HG03095 (cell line): ENCODE results near the gene BMPR1A.
"Not testable (repeated sequence)": the region's sequence is repeated elsewhere in the genome, so short reads cannot be mapped to it uniquely, and the experiment has no call there.

Source experiments
- ATAC-seq: cut with Tn5 transposase; IDR thresholded peaks from one replicate; pipeline ENCODE4 v1.9.1; 2021; ENCODE audit warnings: moderate library complexity; ENCODE audit not compliant: unreplicated experiment

Gene BMPR1A

DNA sequence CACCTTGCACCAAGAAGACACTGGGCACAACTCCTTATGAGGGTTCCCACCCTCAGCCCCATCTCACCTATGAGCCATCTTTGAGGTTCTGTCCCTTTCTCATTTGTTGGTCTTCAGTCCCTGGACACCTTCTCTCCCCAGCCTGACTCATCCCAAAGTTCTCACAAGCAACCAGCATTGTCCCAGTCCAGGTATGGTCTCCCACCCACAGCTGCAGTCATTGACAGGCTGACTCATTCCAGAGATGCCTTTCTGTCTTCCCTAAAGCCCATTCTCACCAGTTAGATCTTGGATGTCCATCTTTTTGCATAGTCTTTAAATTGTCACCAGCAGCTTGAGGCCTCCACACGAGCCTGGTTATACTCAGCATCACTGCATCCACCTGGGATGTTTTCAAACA, 26.7 kb upstream of the BMPR1A start:
- no peak for ATAC-seq

GRCh38 chr10:86730227-86730626, 26.2 kb upstream of the BMPR1A start:
- ATAC-seq, result no peak

- ATAC-seq, result no peak
Measured at GRCh38 chr10:86732771-86733170, 23.6 kb upstream of the BMPR1A start.

GRCh38 chr10:86733260-86733671, 23.2 kb upstream of the BMPR1A start:
- ATAC-seq, result no peak

DNA sequence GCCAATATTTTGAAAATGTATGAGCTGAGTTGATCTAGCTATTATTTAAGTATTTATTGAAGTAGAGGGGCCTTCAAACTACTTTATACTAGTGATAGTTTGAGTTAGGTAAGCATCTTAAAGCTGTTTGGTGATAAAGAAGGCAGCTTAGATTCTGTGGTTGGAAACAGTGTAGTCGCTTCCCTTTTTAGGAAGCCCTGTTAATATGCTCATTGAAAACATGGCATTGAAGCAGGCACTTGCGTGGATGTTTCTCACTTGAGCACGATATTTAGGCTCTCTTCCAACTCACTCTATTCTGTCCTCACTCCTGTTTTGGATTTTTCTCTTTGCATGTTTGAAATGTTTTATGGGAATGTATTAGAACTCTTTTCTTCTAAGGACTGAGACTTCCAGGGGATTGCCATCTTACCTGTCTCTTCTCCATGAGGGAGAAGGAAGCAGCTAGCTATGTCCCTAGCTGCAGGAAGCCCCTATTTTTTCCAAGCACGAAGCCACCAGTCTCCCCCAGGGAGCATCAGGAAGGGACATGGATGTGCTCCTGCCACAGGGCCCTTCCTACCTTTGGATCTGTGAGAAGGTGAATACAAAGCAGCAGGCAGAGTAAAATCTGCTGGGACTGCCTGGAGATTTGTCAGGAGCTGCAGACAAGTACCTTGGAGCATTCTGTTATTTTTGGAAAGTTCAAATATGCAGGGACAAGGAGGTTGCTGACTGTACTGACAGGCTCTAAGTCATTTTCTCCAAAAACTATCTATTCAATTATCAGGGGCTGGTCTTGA, 22.0 kb upstream of the BMPR1A start:
- no peak for ATAC-seq

DNA sequence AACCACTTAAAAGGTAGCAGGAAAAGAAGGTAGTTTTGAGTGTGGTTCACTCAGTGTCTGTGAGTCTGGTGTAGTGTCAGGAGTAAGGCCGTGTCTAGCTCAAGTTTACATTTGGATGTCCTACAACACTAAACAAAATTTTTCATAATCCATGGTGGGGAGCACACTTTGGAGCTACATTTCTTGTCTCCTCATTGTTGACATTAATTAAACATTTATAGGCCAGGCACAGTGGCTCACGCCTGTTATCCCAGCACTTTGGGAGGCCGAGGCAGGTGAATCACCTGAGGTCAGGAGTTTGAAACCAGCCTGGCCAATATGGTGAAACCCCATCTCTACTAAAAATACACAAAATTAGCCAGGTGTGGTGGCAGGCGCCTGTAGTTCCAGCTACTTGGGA, 21.1 kb upstream of the BMPR1A start:
- not testable (repeated sequence) for ATAC-seq

DNA sequence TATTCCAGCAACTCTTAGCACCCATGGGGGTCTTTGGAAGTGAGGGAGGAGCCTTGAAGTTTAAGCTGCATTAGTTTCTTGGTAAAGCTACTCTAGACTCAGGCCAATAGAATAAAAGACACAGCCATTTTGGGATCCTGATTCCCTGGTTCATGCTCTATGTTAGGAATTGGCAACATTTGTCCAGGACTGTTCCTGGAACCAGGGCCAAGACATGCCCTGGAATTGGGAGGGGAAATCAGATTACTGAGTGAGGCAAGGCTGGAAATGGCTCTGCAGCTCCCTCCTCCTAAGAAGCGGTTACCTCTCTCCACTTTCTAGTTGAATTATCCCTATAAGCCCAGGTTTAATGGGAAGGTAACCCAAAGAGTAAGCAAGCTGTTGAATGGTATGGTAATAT, 14.2 kb upstream of the BMPR1A start:
- no peak for ATAC-seq

DNA sequence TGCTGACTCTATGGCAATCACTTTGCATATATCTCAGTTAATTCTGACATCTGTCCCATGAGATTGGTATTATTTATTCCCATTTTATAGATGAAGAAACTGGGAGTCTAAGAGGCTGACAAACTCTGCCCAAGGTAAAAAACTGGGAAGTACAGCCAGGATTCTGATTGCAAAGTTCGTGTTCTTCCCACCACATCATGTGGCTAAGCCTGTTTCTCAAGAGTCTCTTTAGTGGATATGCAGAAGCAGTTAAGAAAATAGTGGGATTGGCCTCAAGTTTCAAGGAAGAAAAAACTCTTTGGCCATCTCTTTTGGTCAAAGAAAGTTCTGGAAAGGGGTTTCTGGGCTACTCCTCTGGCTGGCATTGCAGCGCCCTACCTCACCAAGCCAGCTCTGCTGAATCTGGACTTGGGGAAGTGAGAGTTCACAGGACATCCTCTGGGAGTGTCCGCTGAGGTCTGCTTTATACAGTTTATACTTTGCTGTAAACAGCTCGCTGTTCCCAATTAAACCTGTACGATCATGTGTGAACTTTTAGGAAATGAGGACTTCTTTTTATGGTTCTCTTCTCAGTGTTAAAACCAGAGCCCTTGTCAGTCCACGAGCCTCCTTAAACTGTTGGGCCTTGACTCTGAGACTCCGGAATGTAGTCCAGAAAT, 12.2 kb upstream of the BMPR1A start:
- ATAC-seq, result no peak

DNA sequence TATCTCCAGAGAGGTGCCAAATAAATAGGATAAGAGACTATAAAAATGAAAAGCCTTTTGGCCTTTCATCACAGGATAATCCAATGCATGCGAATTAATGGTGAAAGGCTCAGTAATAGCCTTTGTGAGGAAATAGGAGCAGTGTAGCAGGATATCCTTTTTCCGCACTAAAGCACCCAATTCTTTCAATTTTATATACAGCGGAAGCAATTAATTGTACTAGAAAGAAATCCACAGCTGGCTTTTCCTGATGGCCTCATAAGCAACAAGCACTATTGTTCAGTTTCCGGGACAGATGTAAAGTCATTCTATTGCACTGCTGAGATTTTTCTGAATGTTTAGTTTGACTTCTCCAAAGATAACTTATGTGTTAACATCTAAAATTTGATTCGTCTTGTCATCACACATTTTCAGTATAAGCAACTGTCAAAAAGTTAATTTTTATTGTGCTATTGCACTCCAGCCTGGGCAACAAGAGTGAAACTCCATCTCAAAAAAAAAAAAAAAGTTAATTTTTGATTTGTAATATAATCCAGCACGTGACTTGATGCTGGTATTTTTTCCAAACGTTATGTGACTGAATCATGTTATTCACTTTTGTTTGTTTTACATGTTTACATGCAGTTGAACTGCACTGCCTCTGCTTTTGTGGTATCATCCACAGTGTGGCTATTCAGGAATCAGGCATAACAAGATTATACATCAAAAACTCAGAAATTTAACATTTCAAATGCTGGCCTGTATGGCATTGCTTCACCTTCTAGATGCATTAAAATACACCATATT, 8.4 kb upstream of the BMPR1A start:
- no peak for ATAC-seq

- no peak for ATAC-seq
Measured at GRCh38 chr10:86749854-86750253, 6.6 kb upstream of the BMPR1A start.

DNA sequence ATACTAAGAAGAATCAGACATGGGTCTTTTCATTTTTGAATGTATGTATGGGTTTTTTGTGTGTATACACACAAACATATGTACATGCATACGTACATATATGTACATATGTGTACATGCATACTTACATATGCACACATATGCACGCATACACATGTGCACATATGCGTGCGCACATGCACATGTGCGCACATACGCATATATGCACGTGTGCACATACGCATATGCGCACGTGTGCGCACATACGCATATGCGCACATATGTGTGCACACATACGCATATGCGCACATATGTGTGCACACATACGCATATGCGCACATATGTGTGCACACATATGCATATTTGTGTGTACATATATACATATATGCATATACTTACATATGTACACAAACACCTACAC, 4.9 kb upstream of the BMPR1A start:
- ATAC-seq, result no peak

DNA sequence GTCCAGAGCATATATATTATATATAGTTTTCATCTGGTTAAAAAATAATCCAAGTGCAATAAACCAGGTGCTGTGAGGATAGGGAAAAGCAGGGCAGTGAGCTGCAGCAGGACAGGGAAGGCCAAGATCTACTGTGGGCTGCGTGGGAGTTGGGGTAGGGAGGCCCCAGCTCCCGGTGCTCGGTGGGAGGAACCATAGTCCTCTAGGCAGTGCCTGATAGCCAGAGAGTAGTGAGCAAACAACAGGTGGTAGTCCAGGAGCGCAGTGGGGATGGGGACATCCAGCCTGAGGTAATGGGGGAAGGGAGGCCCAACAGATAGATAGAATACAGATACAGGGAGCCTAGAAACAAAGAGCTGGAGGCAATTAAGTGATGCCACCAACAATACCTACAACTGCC, 4.1 kb upstream of the BMPR1A start:
- ATAC-seq, result no peak

- no peak for ATAC-seq
Measured at GRCh38 chr10:86753051-86753450, 3.4 kb upstream of the BMPR1A start.

- no peak for ATAC-seq
Measured at GRCh38 chr10:86753638-86754434, 2.6 kb upstream of the BMPR1A start.

- no peak for ATAC-seq
Measured at GRCh38 chr10:86755454-86755739, 1.0 kb upstream of the BMPR1A start.

- ATAC-seq, result peak; percentile 73
Measured at GRCh38 chr10:86755740-86756510, 494 bp upstream of the BMPR1A start.

DNA sequence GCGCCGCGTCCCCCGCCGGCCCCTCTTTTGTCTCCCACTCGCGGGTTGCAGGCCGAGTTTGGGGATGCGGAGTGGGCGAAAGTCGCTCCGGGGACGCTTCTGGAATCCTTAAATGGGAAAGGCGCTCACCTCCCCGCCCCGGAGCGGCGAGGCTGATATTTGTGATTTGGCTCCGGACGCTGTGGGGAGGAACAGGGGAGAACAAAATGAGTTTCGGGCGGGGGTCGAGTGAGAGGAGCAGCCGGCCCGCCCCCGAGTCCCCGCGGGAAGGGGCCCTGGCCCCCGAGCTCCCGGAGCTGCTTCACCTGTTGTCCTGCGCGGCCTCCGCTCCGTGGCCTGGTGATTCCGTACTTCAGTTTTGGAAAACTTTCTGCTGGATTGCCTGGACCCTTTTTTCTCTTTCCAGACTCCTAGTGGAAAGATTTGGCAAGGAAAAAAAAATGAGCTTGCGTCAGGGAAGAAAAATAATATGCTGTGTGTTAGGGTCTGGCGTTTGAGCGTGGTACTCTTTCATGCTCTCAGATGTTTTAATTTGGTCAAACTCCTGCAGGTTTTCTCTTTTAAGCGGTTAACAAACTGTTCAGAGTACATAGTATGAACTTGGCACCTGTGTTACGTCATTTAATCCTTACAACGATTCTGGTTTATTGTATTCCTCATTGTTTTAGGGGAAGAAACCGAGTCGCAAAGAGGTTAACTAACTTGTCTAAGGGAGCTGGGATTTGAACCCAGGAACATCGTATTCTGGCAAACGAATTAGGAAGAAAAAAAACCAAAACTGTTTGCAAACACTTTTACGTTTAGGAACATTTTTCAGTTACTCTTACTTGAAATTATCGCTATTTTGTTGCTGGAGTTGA, 924 bp downstream of the BMPR1A start:
- peak; percentile 1 for ATAC-seq

GRCh38 chr10:86758189-86759072, 2.0 kb downstream of the BMPR1A start:
- ATAC-seq, result no peak
